Panc1 (cell line): ENCODE data around the gene PRKAG2. TPM values are rescaled to one million over a fixed set of nuclear protein-coding genes. Genes with fewer than 3 reads are reported as not detected.

Experiments
- ATAC-seq: fragments of 200-7000 bp; cut with Tn5 transposase; 2 replicates; pipeline ENCODE4 v1.9.1; 2020; ENCODE audit warnings: mild to moderate bottlenecking, moderate library complexity
- BruUV-seq: library from RNA; stranded (reverse); fragments of 400-500 nt; replicated peaks from 2 replicates; lab custom pipeline; 2021; lab: Mats Ljungman, UMichigan
- CTCF ChIA-PET: fragments of 300-600 bp; sonication (Branson Sonifier 250); formaldehyde crosslinking; loops from one replicate; lab custom pipeline; 2022; ENCODE audit warnings: antibody characterized with exemption; lab: Charles Lee
- POLR2A ChIA-PET: fragments of 300-600 bp; sonication (Branson Sonifier 250); formaldehyde crosslinking; loops from one replicate; lab custom pipeline; 2022; ENCODE audit warnings: antibody characterized with exemption; lab: Charles Lee
- DNase-seq: peaks from one replicate; pipeline ENCODE4 v3.0.0-alpha.2; 2010; ENCODE audit warnings: low read depth, low spot score
- H3K27ac ChIP-seq: 2 replicates; pipeline ENCODE4 v1.5.1; 2011; ENCODE audit warnings: mild to moderate bottlenecking, low read length, inconsistent platforms
- H3K27me3 ChIP-seq: fragments of 200-500 bp; sonication (Bioruptor generic); 2 replicates; pipeline ENCODE4 v1.6.0; 2014; ENCODE audit warnings: low read length, inconsistent platforms; ENCODE audit not compliant: control insufficient read depth, insufficient read depth
- H3K36me3 ChIP-seq: fragments of 200-500 bp; sonication (Bioruptor generic); 2 replicates; pipeline ENCODE4 v1.5.1; 2014; ENCODE audit warnings: inconsistent platforms, mild to moderate bottlenecking, low read length, moderate library complexity; ENCODE audit not compliant: control insufficient read depth, insufficient read depth
- H3K4me1 ChIP-seq: 2 replicates; pipeline ENCODE4 v1.5.1; 2011; ENCODE audit warnings: inconsistent platforms, mild to moderate bottlenecking, low read length, moderate library complexity; ENCODE audit not compliant: control insufficient read depth, insufficient read depth
- H3K4me3 ChIP-seq, 2 experiments: 2 replicates each; pipeline ENCODE4 v1.5.1; 2011 to 2012; ENCODE audit warnings: low read depth in 2 of 2, low read length in 2 of 2, mild to moderate bottlenecking in 2 of 2, inconsistent platforms in 1 of 2, moderate library complexity in 1 of 2
- H3K9me3 ChIP-seq: fragments of 200-500 bp; sonication (Bioruptor generic); 2 replicates; pipeline ENCODE4 v1.5.1; 2014; ENCODE audit warnings: low read depth, mild to moderate bottlenecking, inconsistent platforms, low read length, moderate library complexity; ENCODE audit not compliant: control insufficient read depth, insufficient read depth
- POLR2AphosphoS5 ChIP-seq: IDR thresholded peaks from 2 replicates; pipeline ENCODE4 v1.6.1; 2012; ENCODE audit warnings: mild to moderate bottlenecking, low read depth, low read length, moderate library complexity
- SIN3A ChIP-seq: IDR thresholded peaks from 2 replicates; pipeline ENCODE4 v1.6.1; 2012; ENCODE audit warnings: low read depth, mild to moderate bottlenecking, low read length, moderate library complexity, borderline replicate concordance; ENCODE audit not compliant: insufficient read depth
- TCF7L2 ChIP-seq: IDR thresholded peaks from 2 replicates; pipeline ENCODE4 v1.6.1; 2011; ENCODE audit warnings: mild to moderate bottlenecking, low read depth, low read length, inconsistent platforms
- in situ Hi-C: cut with HindIII; loops from 2 replicates; pipeline ENCODE4 v1.10.0; 2016; ENCODE audit warnings: low sequenced_read_pairs, low pct_unique_long_range_greater_than_20kb
- intact Hi-C: fragments of 100-400 bp; cut with micrococcal nuclease; formaldehyde crosslinking; loops from one replicate; pipeline ENCODE4 v1.10.0; 2022; ENCODE audit not compliant: unreplicated experiment
- total RNA-seq: library from RNA; stranded (reverse); gene quantifications from one replicate; pipeline ENCODE4 v1.2.1, GENCODE V29; 2021; ENCODE audit not compliant: unreplicated experiment
- TF ChIP-seq, protein P1 (sequence below): fragments of 450-650 bp; IDR thresholded peaks from 2 replicates; pipeline ENCODE4 v1.5.1; 2017; ENCODE audit warnings: mild to moderate bottlenecking
- TF ChIP-seq, protein P2 (sequence below), 2 experiments: IDR thresholded peaks; 2 replicates each; pipeline ENCODE4 v1.6.1; 2011 to 2012; ENCODE audit warnings: low read depth in 2 of 2, control low read depth in 1 of 2, low read length in 1 of 2, mild to moderate bottlenecking in 1 of 2, moderate library complexity in 1 of 2; ENCODE audit not compliant: insufficient read depth in 1 of 2

Gene PRKAG2
- total RNA-seq, 1 experiment from 2014 or later = 71.6 TPM

DNA sequence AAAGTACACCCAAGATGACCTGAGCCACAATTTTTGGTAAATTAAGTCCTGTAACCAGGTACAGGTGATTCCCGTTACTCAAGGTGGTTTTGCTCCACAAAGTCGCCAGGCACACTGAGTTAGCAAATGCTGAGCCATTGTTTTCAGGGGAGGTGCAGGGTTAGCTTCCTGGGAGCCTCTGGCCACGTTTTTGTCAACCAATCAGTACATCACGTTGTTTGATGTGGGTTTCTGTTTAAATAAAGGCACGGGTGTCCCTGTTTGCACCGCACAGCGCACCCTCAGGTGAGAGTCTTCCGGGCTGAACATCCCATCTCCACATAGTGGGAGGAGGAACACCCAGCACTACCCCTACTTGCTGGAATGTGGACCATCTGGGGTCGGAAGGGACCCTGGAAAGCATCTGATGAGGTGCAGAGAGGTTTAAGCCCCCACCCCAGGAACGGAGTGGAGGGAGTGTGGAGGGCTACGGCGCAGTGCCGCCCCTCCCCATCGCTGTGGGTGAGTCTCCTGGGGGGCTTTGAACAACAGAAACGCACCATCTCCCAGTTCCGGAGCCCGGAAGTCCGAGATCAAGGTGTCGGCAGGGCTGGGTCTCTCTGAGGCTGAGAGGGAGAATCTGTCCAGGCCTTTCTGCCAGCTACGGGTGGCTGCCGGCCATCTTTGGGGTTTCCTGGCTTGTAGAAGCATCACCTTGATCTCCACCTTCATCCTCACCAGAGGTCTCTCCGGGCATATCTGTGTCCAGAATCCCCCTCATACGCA is 42.5 kb downstream of the PRKAG2 start:
- in situ Hi-C loops (no loop called here), intact Hi-C loops (no loop called here)
- no peaks in the 10 kb centered on the region for H3K4me1 ChIP-seq
- no peak for DNase-seq
- ChIA-PET POLR2A (no interaction called here), CTCF (no interaction called here)
- TF ChIP-seq, protein P1, sequence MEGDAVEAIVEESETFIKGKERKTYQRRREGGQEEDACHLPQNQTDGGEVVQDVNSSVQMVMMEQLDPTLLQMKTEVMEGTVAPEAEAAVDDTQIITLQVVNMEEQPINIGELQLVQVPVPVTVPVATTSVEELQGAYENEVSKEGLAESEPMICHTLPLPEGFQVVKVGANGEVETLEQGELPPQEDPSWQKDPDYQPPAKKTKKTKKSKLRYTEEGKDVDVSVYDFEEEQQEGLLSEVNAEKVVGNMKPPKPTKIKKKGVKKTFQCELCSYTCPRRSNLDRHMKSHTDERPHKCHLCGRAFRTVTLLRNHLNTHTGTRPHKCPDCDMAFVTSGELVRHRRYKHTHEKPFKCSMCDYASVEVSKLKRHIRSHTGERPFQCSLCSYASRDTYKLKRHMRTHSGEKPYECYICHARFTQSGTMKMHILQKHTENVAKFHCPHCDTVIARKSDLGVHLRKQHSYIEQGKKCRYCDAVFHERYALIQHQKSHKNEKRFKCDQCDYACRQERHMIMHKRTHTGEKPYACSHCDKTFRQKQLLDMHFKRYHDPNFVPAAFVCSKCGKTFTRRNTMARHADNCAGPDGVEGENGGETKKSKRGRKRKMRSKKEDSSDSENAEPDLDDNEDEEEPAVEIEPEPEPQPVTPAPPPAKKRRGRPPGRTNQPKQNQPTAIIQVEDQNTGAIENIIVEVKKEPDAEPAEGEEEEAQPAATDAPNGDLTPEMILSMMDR = no peak
- TF ChIP-seq SIN3A (no peak), POLR2AphosphoS5 (no peak), TCF7L2 (no peak)
- TF ChIP-seq, protein P2, sequence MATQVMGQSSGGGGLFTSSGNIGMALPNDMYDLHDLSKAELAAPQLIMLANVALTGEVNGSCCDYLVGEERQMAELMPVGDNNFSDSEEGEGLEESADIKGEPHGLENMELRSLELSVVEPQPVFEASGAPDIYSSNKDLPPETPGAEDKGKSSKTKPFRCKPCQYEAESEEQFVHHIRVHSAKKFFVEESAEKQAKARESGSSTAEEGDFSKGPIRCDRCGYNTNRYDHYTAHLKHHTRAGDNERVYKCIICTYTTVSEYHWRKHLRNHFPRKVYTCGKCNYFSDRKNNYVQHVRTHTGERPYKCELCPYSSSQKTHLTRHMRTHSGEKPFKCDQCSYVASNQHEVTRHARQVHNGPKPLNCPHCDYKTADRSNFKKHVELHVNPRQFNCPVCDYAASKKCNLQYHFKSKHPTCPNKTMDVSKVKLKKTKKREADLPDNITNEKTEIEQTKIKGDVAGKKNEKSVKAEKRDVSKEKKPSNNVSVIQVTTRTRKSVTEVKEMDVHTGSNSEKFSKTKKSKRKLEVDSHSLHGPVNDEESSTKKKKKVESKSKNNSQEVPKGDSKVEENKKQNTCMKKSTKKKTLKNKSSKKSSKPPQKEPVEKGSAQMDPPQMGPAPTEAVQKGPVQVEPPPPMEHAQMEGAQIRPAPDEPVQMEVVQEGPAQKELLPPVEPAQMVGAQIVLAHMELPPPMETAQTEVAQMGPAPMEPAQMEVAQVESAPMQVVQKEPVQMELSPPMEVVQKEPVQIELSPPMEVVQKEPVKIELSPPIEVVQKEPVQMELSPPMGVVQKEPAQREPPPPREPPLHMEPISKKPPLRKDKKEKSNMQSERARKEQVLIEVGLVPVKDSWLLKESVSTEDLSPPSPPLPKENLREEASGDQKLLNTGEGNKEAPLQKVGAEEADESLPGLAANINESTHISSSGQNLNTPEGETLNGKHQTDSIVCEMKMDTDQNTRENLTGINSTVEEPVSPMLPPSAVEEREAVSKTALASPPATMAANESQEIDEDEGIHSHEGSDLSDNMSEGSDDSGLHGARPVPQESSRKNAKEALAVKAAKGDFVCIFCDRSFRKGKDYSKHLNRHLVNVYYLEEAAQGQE (IDR thresholded peaks at IDR 0.05; ENCODE audit: insufficient read depth in 1 of 2, low read depth in 2 of 2, low read length in 1 of 2) = no peak
- H3K36me3 ChIP-seq = no peaks in the 10 kb centered on the region
- no peak for ATAC-seq
- BruUV-seq = no TSS peak
- no peaks in the 10 kb centered on the region for H3K27me3 ChIP-seq
- H3K4me3 ChIP-seq = no peak overlapping the region
- H3K27ac ChIP-seq = no peak overlapping the region
- no peaks in the 10 kb centered on the region for H3K9me3 ChIP-seq

DNA sequence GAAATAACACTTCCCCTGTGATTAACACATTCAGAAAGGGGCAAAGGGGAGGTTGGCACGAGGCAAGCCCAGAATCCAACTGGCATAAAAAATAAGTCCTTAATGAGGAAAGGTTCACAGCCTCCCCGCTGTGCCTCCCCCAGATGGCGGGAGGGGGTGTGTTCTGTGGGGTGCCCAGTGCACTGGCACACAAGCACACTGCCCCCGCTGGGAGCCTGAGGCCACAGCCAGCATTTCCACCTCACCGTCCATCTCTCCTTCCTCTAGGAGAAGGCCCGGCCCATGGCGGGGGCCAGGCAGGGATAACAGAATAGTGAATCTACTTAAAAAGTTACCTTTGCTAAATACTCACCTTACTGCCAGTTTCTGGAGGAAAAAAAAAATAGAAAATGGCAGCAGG is 43.2 kb downstream of the PRKAG2 start:
- DNase-seq (no peak), ATAC-seq (no peak)
- Histone ChIP-seq H3K27me3 (no peaks in the 10 kb centered on the region), H3K4me1 (no peaks in the 10 kb centered on the region), H3K9me3 (no peaks in the 10 kb centered on the region), H3K27ac (no peak overlapping the region), H3K4me3 (no peak overlapping the region), H3K36me3 (no peaks in the 10 kb centered on the region)
- BruUV-seq = no TSS peak
- in situ Hi-C loops (no loop called here), intact Hi-C loops (no loop called here)
- TF ChIP-seq POLR2AphosphoS5 (no peak), SIN3A (no peak), TCF7L2 (no peak)
- TF ChIP-seq, protein P1 = no peak
- TF ChIP-seq, protein P2 (IDR thresholded peaks at IDR 0.05; ENCODE audit: insufficient read depth in 1 of 2, low read depth in 2 of 2, low read length in 1 of 2) = no peak
- POLR2A ChIA-PET = no interaction called here
- CTCF ChIA-PET = no interaction called here
